ENCODE results near the gene NELL1. TPM values are rescaled to one million over a fixed set of nuclear protein-coding genes. Genes with fewer than 3 reads are reported as not detected.

NELL1 gene
- total RNA-seq, 1 donor from 2014 or later, result 0.45 TPM

GRCh38 chr11:21489416-21490115 lies 820.2 kb downstream of the NELL1 start:
- no peak overlapping the region for H3K27ac Mint-ChIP-seq (ENCODE audit: unreplicated experiment)
- H3K9ac ChIP-seq (ENCODE audit: low read length), result no peak overlapping the region
- no peaks in the 10 kb centered on the region for H3K36me3 ChIP-seq (ENCODE audit: insufficient read depth, low read length)
- no peaks in the 10 kb centered on the region for H3K79me2 ChIP-seq (ENCODE audit: insufficient read depth, low read length)
- no peak overlapping the region for H3K4me3 ChIP-seq (ENCODE audit: insufficient read depth, low read depth, low read length)
- H3K9me3 ChIP-seq (ENCODE audit: insufficient read depth, low read depth, low read length), result no peaks in the 10 kb centered on the region
- FAIRE-seq, result no peak
- H3K36me3 Mint-ChIP-seq (ENCODE audit: low read depth, unreplicated experiment), result peaks cover 2% of the 10 kb centered on the region
- no peak overlapping the region for H3K27ac ChIP-seq (ENCODE audit: low read depth, low read length)
- H3K4me3 Mint-ChIP-seq (ENCODE audit: unreplicated experiment), result no peak overlapping the region
- H3K4me1 ChIP-seq (ENCODE audit: insufficient read depth, low read length), result no peaks in the 10 kb centered on the region
- TF ChIP-seq EZH2 (IDR thresholded peaks at IDR 0.05; ENCODE audit: insufficient read depth, low read length), result no peak
- no peak for TF ChIP-seq CTCF (IDR thresholded peaks at IDR 0.05; ENCODE audit: insufficient read depth, low read depth, low read length)
- H3K27me3 Mint-ChIP-seq (ENCODE audit: low read depth, unreplicated experiment), result no peaks in the 10 kb centered on the region
- no peak overlapping the region for H2AFZ ChIP-seq (ENCODE audit: low read depth, low read length)
- no peaks in the 10 kb centered on the region for H3K4me1 Mint-ChIP-seq (ENCODE audit: low read depth, unreplicated experiment)
- H4K20me1 ChIP-seq (ENCODE audit: insufficient read depth, low read length), result no peaks in the 10 kb centered on the region
- DNase-seq (ENCODE audit: low read depth), result no peak
- H3K4me2 ChIP-seq (ENCODE audit: low read length), result no peak overlapping the region
- H3K27me3 ChIP-seq (ENCODE audit: insufficient read depth, low read length), result no peaks in the 10 kb centered on the region
- H3K9me3 Mint-ChIP-seq (ENCODE audit: unreplicated experiment), result peaks cover 2% of the 10 kb centered on the region

GRCh38 chr11:21492931-21493330 lies 823.5 kb downstream of the NELL1 start:
- no peak overlapping the region for H3K9ac ChIP-seq (ENCODE audit: low read length)
- H3K4me3 ChIP-seq (ENCODE audit: insufficient read depth, low read depth, low read length), result no peak overlapping the region
- H3K4me3 Mint-ChIP-seq (ENCODE audit: unreplicated experiment), result no peak overlapping the region
- H3K36me3 ChIP-seq (ENCODE audit: insufficient read depth, low read length), result no peaks in the 10 kb centered on the region
- H3K9me3 Mint-ChIP-seq (ENCODE audit: unreplicated experiment), result peaks cover 2% of the 10 kb centered on the region
- no peaks in the 10 kb centered on the region for H3K27me3 ChIP-seq (ENCODE audit: insufficient read depth, low read length)
- no peaks in the 10 kb centered on the region for H3K9me3 ChIP-seq (ENCODE audit: insufficient read depth, low read depth, low read length)
- H4K20me1 ChIP-seq (ENCODE audit: insufficient read depth, low read length), result no peaks in the 10 kb centered on the region
- H3K4me1 Mint-ChIP-seq (ENCODE audit: low read depth, unreplicated experiment), result no peaks in the 10 kb centered on the region
- no peak for TF ChIP-seq EZH2 (IDR thresholded peaks at IDR 0.05; ENCODE audit: insufficient read depth, low read length)
- TF ChIP-seq CTCF (IDR thresholded peaks at IDR 0.05; ENCODE audit: insufficient read depth, low read depth, low read length), result no peak
- peaks cover 2% of the 10 kb centered on the region for H3K36me3 Mint-ChIP-seq (ENCODE audit: low read depth, unreplicated experiment)
- no peak overlapping the region for H3K27ac ChIP-seq (ENCODE audit: low read depth, low read length)
- H3K79me2 ChIP-seq (ENCODE audit: insufficient read depth, low read length), result no peaks in the 10 kb centered on the region
- no peak for DNase-seq (ENCODE audit: low read depth)
- no peaks in the 10 kb centered on the region for H3K4me1 ChIP-seq (ENCODE audit: insufficient read depth, low read length)
- H2AFZ ChIP-seq (ENCODE audit: low read depth, low read length), result no peak overlapping the region
- H3K4me2 ChIP-seq (ENCODE audit: low read length), result no peak overlapping the region
- no peak overlapping the region for H3K27ac Mint-ChIP-seq (ENCODE audit: unreplicated experiment)
- FAIRE-seq, result no peak
- no peaks in the 10 kb centered on the region for H3K27me3 Mint-ChIP-seq (ENCODE audit: low read depth, unreplicated experiment)

GRCh38 chr11:21494946-21495345 lies 825.6 kb downstream of the NELL1 start:
- Mint-ChIP-seq H3K36me3 (ENCODE audit: low read depth, unreplicated experiment) (peaks cover 2% of the 10 kb centered on the region), H3K27me3 (ENCODE audit: low read depth, unreplicated experiment) (no peaks in the 10 kb centered on the region), H3K4me3 (ENCODE audit: unreplicated experiment) (no peak overlapping the region), H3K27ac (ENCODE audit: unreplicated experiment) (no peak overlapping the region), H3K9me3 (ENCODE audit: unreplicated experiment) (peaks cover 2% of the 10 kb centered on the region), H3K4me1 (ENCODE audit: low read depth, unreplicated experiment) (no peaks in the 10 kb centered on the region)
- Histone ChIP-seq H3K27me3 (ENCODE audit: insufficient read depth, low read length) (no peaks in the 10 kb centered on the region), H3K4me1 (ENCODE audit: insufficient read depth, low read length) (no peaks in the 10 kb centered on the region), H3K27ac (ENCODE audit: low read depth, low read length) (no peak overlapping the region), H3K9ac (ENCODE audit: low read length) (no peak overlapping the region), H3K4me3 (ENCODE audit: insufficient read depth, low read depth, low read length) (no peak overlapping the region), H3K9me3 (ENCODE audit: insufficient read depth, low read depth, low read length) (no peaks in the 10 kb centered on the region), H2AFZ (ENCODE audit: low read depth, low read length) (no peak overlapping the region), H3K79me2 (ENCODE audit: insufficient read depth, low read length) (no peaks in the 10 kb centered on the region), H3K36me3 (ENCODE audit: insufficient read depth, low read length) (no peaks in the 10 kb centered on the region), H4K20me1 (ENCODE audit: insufficient read depth, low read length) (no peaks in the 10 kb centered on the region), H3K4me2 (ENCODE audit: low read length) (no peak overlapping the region)
- TF ChIP-seq CTCF (IDR thresholded peaks at IDR 0.05; ENCODE audit: insufficient read depth, low read depth, low read length) (no peak), EZH2 (IDR thresholded peaks at IDR 0.05; ENCODE audit: insufficient read depth, low read length) (no peak)
- DNase-seq (ENCODE audit: low read depth) (no peak), FAIRE-seq (no peak)

Data from astrocyte (in vitro differentiated cells and primary cell).